Measurements from ENCODE around the gene TTLL1. TPM values are rescaled to one million over a fixed set of nuclear protein-coding genes. Genes with fewer than 3 reads are reported as not detected.

Gene TTLL1
- total RNA-seq, 2 donors from 2014 or later, result 4.4 to 5.2 TPM

GRCh38 chr22:43133401-43133800, 44.2 kb upstream of the TTLL1 start:
- no peak for TF ChIP-seq CTCF (IDR thresholded peaks at IDR 0.05)
- peaks cover 38% of the 10 kb centered on the region for H3K36me3 ChIP-seq
- no peak for DNase-seq (ENCODE audit: low spot score)

GRCh38 chr22:43131773-43132501, 42.7 kb upstream of the TTLL1 start:
- Histone ChIP-seq H3K9me3 (no peaks in the 10 kb centered on the region), H3K27ac (peak overlapping the region; percentile 32 to 45), H3K4me3 (no peak overlapping the region), H3K36me3 (peaks cover 30% of the 10 kb centered on the region), H3K27me3 (no peaks in the 10 kb centered on the region), H3K4me1 (peaks cover 0 to 33% of the 10 kb centered on the region in 2 donors)
- DNase-seq (ENCODE audit: low spot score), result no peak
- no peak for TF ChIP-seq CTCF (IDR thresholded peaks at IDR 0.05)

More at GRCh38 chr22:43133401-43133800, 44.2 kb upstream of the TTLL1 start:
- Histone ChIP-seq H3K9me3 (no peaks in the 10 kb centered on the region), H3K4me3 (no peak overlapping the region), H3K4me1 (peaks cover 0 to 33% of the 10 kb centered on the region in 2 donors), H3K27me3 (no peaks in the 10 kb centered on the region), H3K27ac (no peak overlapping the region)

GRCh38 chr22:43129426-43130425, 40.5 kb upstream of the TTLL1 start:
- no peak overlapping the region for H3K27ac ChIP-seq
- no peak for TF ChIP-seq CTCF (IDR thresholded peaks at IDR 0.05)
- no peaks in the 10 kb centered on the region for H3K27me3 ChIP-seq
- no peaks in the 10 kb centered on the region for H3K9me3 ChIP-seq
- peaks cover 0 to 33% of the 10 kb centered on the region in 2 donors for H3K4me1 ChIP-seq
- H3K4me3 ChIP-seq, result no peak overlapping the region
- peaks cover 20% of the 10 kb centered on the region for H3K36me3 ChIP-seq
- DNase-seq (ENCODE audit: low spot score), result no peak

- Histone ChIP-seq H3K9me3 (no peaks in the 10 kb centered on the region), H3K4me3 (no peak overlapping the region), H3K36me3 (peaks cover 12% of the 10 kb centered on the region), H3K27me3 (no peaks in the 10 kb centered on the region), H3K4me1 (peaks cover 0 to 33% of the 10 kb centered on the region in 2 donors), H3K27ac (no peak overlapping the region)
- no peak for TF ChIP-seq CTCF (IDR thresholded peaks at IDR 0.05)
- DNase-seq (ENCODE audit: low spot score), result no peak
Measured at GRCh38 chr22:43128928-43129424, 39.8 kb upstream of the TTLL1 start.

- Histone ChIP-seq H3K9me3 (no peaks in the 10 kb centered on the region), H3K4me3 (no peak overlapping the region), H3K36me3 (peaks cover 7% of the 10 kb centered on the region), H3K27ac (no peak overlapping the region), H3K4me1 (peaks cover 0 to 33% of the 10 kb centered on the region in 2 donors), H3K27me3 (no peaks in the 10 kb centered on the region)
- TF ChIP-seq CTCF (IDR thresholded peaks at IDR 0.05), result no peak
- no peak for DNase-seq (ENCODE audit: low spot score)
Measured at GRCh38 chr22:43128116-43128515, 38.9 kb upstream of the TTLL1 start.

Measured in right atrium auricular region (tissue), 2 donors.